HepG2 (cell line): ENCODE measurements around the gene CHKB. TPM values are rescaled to one million over a fixed set of nuclear protein-coding genes. Genes with fewer than 3 reads are reported as not detected.

Experiments used
- CHD2 ChIP-seq: IDR thresholded peaks from 2 replicates; pipeline ENCODE4 v1.6.1; 2011; ENCODE audit warnings: low read depth, low read length, improper control_type of control experiment
- FOXM1 ChIP-seq: sonication (generic); formaldehyde crosslinking; IDR thresholded peaks from 2 replicates; pipeline ENCODE4 v1.5.0; 2020; ENCODE audit warnings: missing genetic modification reagents
- TSC22D2 ChIP-seq: sonication (generic); formaldehyde crosslinking; IDR thresholded peaks from 2 replicates; pipeline ENCODE4 v1.5.1; 2020; ENCODE audit warnings: missing genetic modification reagents, mild to moderate bottlenecking, borderline replicate concordance
- ZNF337 ChIP-seq: sonication (generic); formaldehyde crosslinking; IDR thresholded peaks from 2 replicates; pipeline ENCODE4 v1.5.1; 2020; ENCODE audit warnings: missing genetic modification reagents, low read depth, mild to moderate bottlenecking, borderline replicate concordance
- ZNF547 ChIP-seq: sonication (generic); formaldehyde crosslinking; IDR thresholded peaks from 2 replicates; pipeline ENCODE4 v1.5.1; 2020; ENCODE audit warnings: mild to moderate bottlenecking, missing genetic modification reagents
- ZNF556 ChIP-seq: sonication (generic); formaldehyde crosslinking; IDR thresholded peaks from 2 replicates; pipeline ENCODE4 v1.4.0; 2020; ENCODE audit warnings: mild to moderate bottlenecking, missing genetic modification reagents, borderline replicate concordance
- polyA plus RNA-seq, 8 experiments: library from polyadenylated mRNA; depleted of rRNA in 3 of 8; stranded (reverse) in 7 of 8; unstranded in 1 of 8; fragments of >200 nt; fragmentation: Illumina TruSeq in 4 of 8; extraction: Trizol in 4 of 8; gene quantifications; 2 replicates each; pipeline versions ENCODE4 v1.2.1 to v1.2.3, GENCODE V29; 2011 to 2016; ENCODE audit warnings: low read depth in 4 of 8, missing spikeins in 1 of 8, mixed read lengths in 1 of 8; ENCODE audit not compliant: insufficient read depth in 1 of 8
- total RNA-seq, 5 experiments: library from RNA; depleted of rRNA; stranded (reverse); fragments of >200 nt; fragmentation: Illumina TruSeq; extraction: Trizol; gene quantifications; 2 replicates each; pipeline ENCODE4 v1.2.3, GENCODE V29; 2016; ENCODE audit warnings: low read depth in 1 of 5
- TF ChIP-seq, protein P1 (sequence below): sonication (generic); formaldehyde crosslinking; IDR thresholded peaks from 2 replicates; pipeline ENCODE4 v1.8.1; 2022; ENCODE audit warnings: low read depth, mild to moderate bottlenecking, missing genetic modification reagents
- TF ChIP-seq, protein P2 (sequence below): sonication (generic); formaldehyde crosslinking; IDR thresholded peaks from 2 replicates; pipeline ENCODE4 v1.4.0; 2020; ENCODE audit warnings: missing genetic modification reagents, borderline replicate concordance
- TF ChIP-seq, protein P3 (sequence below): sonication (generic); formaldehyde crosslinking; IDR thresholded peaks from 2 replicates; pipeline ENCODE4 v1.8.0; 2022; ENCODE audit warnings: mild to moderate bottlenecking, missing genetic modification reagents; ENCODE audit not compliant: insufficient replicate concordance
- TF ChIP-seq, protein P4 (sequence below): sonication (generic); formaldehyde crosslinking; IDR thresholded peaks from 2 replicates; pipeline ENCODE4 v1.4.0; 2020; ENCODE audit warnings: mild to moderate bottlenecking, missing genetic modification reagents, borderline replicate concordance
- TF ChIP-seq, protein P5 (sequence below): sonication (generic); formaldehyde crosslinking; IDR thresholded peaks from 2 replicates; pipeline ENCODE4 v1.5.1; 2020; ENCODE audit warnings: mild to moderate bottlenecking, missing genetic modification reagents, borderline replicate concordance

CHKB gene
- total and polyA plus RNA-seq, 2 of the 13 experiments (the other 11 are each of a cell fraction or from before 2014, with no cell fraction given) = 24.5 to 42.7 TPM

DNA sequence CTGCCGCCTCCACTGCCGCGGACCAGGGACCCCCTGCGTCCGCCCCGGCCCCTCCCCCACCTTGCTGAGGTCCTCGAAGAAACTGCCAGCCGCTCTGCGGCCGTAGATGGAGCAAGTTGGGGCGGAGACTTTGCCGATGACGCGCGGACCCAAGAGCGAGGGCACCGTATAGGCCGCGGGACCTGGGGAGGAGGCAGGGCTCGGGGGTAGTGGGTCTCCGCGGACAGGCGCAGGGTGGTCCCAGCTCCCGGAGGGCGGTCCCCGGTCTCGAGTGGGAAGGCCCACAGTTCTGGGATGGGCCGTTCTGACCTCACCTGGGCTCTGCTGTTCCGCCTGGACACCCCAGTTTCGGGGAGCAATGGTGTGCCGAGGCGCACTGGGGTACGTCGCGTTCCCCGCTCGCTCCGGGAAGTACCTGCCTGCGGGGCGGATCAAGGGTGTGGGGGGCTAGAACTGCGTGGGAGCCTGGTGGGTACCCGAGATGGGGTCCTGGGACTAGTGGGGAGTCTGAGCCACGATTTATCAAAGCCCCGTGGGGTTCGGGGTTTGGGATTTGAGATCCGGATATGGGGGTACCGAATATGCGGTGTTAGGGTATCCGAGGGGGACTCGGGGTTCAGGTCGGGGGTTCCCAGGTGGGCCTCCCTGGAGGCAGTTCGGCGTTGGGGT is 51.6 kb downstream of the CHKB start (continued):
- TF ChIP-seq, protein P1, sequence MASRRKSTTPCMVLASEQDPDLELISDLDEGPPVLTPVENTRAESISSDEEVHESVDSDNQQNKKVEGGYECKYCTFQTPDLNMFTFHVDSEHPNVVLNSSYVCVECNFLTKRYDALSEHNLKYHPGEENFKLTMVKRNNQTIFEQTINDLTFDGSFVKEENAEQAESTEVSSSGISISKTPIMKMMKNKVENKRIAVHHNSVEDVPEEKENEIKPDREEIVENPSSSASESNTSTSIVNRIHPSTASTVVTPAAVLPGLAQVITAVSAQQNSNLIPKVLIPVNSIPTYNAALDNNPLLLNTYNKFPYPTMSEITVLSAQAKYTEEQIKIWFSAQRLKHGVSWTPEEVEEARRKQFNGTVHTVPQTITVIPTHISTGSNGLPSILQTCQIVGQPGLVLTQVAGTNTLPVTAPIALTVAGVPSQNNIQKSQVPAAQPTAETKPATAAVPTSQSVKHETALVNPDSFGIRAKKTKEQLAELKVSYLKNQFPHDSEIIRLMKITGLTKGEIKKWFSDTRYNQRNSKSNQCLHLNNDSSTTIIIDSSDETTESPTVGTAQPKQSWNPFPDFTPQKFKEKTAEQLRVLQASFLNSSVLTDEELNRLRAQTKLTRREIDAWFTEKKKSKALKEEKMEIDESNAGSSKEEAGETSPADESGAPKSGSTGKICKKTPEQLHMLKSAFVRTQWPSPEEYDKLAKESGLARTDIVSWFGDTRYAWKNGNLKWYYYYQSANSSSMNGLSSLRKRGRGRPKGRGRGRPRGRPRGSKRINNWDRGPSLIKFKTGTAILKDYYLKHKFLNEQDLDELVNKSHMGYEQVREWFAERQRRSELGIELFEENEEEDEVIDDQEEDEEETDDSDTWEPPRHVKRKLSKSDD (CRISPR knock-in tag) = no peak
- TF ChIP-seq CHD2 = 0 out of 2 replicates have a peak, but pooled peaks have one; percentile 16
- no peak for TF ChIP-seq ZNF337 (CRISPR knock-in tag)
- TF ChIP-seq, protein P2, sequence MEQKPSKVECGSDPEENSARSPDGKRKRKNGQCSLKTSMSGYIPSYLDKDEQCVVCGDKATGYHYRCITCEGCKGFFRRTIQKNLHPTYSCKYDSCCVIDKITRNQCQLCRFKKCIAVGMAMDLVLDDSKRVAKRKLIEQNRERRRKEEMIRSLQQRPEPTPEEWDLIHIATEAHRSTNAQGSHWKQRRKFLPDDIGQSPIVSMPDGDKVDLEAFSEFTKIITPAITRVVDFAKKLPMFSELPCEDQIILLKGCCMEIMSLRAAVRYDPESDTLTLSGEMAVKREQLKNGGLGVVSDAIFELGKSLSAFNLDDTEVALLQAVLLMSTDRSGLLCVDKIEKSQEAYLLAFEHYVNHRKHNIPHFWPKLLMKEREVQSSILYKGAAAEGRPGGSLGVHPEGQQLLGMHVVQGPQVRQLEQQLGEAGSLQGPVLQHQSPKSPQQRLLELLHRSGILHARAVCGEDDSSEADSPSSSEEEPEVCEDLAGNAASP (CRISPR knock-in tag) = no peak
- no peak for TF ChIP-seq ZNF556 (CRISPR knock-in tag)
- TF ChIP-seq FOXM1 (CRISPR knock-in tag) = no peak
- no peak for TF ChIP-seq TSC22D2 (CRISPR knock-in tag)
- TF ChIP-seq ZNF547 (CRISPR knock-in tag) = no peak
- TF ChIP-seq, protein P3, sequence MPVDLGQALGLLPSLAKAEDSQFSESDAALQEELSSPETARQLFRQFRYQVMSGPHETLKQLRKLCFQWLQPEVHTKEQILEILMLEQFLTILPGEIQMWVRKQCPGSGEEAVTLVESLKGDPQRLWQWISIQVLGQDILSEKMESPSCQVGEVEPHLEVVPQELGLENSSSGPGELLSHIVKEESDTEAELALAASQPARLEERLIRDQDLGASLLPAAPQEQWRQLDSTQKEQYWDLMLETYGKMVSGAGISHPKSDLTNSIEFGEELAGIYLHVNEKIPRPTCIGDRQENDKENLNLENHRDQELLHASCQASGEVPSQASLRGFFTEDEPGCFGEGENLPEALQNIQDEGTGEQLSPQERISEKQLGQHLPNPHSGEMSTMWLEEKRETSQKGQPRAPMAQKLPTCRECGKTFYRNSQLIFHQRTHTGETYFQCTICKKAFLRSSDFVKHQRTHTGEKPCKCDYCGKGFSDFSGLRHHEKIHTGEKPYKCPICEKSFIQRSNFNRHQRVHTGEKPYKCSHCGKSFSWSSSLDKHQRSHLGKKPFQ = peak; percentile 15
- TF ChIP-seq, protein P4, sequence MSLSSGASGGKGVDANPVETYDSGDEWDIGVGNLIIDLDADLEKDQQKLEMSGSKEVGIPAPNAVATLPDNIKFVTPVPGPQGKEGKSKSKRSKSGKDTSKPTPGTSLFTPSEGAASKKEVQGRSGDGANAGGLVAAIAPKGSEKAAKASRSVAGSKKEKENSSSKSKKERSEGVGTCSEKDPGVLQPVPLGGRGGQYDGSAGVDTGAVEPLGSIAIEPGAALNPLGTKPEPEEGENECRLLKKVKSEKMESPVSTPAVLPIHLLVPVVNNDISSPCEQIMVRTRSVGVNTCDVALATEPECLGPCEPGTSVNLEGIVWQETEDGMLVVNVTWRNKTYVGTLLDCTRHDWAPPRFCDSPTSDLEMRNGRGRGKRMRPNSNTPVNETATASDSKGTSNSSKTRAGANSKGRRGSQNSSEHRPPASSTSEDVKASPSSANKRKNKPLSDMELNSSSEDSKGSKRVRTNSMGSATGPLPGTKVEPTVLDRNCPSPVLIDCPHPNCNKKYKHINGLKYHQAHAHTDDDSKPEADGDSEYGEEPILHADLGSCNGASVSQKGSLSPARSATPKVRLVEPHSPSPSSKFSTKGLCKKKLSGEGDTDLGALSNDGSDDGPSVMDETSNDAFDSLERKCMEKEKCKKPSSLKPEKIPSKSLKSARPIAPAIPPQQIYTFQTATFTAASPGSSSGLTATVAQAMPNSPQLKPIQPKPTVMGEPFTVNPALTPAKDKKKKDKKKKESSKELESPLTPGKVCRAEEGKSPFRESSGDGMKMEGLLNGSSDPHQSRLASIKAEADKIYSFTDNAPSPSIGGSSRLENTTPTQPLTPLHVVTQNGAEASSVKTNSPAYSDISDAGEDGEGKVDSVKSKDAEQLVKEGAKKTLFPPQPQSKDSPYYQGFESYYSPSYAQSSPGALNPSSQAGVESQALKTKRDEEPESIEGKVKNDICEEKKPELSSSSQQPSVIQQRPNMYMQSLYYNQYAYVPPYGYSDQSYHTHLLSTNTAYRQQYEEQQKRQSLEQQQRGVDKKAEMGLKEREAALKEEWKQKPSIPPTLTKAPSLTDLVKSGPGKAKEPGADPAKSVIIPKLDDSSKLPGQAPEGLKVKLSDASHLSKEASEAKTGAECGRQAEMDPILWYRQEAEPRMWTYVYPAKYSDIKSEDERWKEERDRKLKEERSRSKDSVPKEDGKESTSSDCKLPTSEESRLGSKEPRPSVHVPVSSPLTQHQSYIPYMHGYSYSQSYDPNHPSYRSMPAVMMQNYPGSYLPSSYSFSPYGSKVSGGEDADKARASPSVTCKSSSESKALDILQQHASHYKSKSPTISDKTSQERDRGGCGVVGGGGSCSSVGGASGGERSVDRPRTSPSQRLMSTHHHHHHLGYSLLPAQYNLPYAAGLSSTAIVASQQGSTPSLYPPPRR = 0 out of 2 replicates have a peak, but pooled peaks have one; percentile 44
- TF ChIP-seq, protein P5, sequence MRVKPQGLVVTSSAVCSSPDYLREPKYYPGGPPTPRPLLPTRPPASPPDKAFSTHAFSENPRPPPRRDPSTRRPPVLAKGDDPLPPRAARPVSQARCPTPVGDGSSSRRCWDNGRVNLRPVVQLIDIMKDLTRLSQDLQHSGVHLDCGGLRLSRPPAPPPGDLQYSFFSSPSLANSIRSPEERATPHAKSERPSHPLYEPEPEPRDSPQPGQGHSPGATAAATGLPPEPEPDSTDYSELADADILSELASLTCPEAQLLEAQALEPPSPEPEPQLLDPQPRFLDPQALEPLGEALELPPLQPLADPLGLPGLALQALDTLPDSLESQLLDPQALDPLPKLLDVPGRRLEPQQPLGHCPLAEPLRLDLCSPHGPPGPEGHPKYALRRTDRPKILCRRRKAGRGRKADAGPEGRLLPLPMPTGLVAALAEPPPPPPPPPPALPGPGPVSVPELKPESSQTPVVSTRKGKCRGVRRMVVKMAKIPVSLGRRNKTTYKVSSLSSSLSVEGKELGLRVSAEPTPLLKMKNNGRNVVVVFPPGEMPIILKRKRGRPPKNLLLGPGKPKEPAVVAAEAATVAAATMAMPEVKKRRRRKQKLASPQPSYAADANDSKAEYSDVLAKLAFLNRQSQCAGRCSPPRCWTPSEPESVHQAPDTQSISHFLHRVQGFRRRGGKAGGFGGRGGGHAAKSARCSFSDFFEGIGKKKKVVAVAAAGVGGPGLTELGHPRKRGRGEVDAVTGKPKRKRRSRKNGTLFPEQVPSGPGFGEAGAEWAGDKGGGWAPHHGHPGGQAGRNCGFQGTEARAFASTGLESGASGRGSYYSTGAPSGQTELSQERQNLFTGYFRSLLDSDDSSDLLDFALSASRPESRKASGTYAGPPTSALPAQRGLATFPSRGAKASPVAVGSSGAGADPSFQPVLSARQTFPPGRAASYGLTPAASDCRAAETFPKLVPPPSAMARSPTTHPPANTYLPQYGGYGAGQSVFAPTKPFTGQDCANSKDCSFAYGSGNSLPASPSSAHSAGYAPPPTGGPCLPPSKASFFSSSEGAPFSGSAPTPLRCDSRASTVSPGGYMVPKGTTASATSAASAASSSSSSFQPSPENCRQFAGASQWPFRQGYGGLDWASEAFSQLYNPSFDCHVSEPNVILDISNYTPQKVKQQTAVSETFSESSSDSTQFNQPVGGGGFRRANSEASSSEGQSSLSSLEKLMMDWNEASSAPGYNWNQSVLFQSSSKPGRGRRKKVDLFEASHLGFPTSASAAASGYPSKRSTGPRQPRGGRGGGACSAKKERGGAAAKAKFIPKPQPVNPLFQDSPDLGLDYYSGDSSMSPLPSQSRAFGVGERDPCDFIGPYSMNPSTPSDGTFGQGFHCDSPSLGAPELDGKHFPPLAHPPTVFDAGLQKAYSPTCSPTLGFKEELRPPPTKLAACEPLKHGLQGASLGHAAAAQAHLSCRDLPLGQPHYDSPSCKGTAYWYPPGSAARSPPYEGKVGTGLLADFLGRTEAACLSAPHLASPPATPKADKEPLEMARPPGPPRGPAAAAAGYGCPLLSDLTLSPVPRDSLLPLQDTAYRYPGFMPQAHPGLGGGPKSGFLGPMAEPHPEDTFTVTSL (CRISPR knock-in tag) = no peak
